ENCODE results near the gene C2CD2L.

GRCh38 chr11:119092880-119093842 lies 14.0 kb upstream of the C2CD2L start:
- TF ChIP-seq CTCF (IDR thresholded peaks at IDR 0.05) (no peak), POLR2A (IDR thresholded peaks at IDR 0.05) (no peak)
